GM12801 (cell line): Measurements from ENCODE around the gene RBM20.

Experiments used
- TF ChIP-seq, protein P1 (sequence below): IDR thresholded peaks from one replicate; pipeline ENCODE4 v1.5.1; 2011; ENCODE audit warnings: control low read depth; ENCODE audit not compliant: insufficient read length; ENCODE audit errors: extremely low read depth

The RBM20 gene

DNA sequence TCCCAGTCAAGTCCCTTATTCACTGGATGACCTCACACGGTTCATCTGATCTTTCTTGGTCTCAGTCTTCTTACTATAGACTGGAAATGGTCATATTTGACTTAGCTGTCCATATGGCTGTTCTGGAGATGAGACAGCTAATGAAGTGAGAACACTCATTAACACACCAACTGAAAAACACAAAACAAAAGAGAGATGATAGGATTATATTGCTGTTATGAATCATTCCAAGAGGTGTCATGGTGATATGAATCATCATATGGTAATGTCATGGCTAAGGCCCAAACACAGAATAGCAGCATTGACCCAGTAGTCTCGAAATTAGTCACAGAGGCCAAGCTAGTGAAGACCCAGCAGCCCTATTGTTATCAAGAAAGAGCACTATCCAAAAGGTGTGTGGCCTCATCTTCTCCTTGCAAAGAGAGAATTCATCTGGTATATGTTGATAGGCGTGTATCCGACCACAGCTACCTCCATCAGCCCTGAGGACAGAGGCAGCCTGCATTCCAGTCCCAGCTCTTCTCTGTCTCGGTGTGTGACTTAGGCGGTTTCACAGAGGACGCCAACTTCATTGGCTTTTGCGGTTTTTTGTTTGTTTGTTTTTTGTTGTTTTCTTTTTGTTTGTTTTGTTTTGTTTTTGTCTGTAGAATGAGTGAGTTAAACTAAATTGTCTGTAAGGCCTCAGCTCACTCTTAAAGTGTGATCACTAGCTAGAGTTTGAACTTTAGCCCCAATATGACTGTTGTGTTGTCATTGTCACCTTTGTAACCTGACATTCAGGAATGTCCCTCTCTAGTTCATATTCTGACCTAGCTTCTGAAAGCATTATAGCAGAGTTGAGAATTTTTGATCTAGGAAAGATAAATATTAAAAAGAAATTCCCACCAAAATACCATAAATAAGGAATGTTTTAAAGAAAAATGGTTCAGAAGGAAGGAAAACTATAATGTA lies 130.2 kb downstream of the RBM20 start:
- TF ChIP-seq, protein P1, sequence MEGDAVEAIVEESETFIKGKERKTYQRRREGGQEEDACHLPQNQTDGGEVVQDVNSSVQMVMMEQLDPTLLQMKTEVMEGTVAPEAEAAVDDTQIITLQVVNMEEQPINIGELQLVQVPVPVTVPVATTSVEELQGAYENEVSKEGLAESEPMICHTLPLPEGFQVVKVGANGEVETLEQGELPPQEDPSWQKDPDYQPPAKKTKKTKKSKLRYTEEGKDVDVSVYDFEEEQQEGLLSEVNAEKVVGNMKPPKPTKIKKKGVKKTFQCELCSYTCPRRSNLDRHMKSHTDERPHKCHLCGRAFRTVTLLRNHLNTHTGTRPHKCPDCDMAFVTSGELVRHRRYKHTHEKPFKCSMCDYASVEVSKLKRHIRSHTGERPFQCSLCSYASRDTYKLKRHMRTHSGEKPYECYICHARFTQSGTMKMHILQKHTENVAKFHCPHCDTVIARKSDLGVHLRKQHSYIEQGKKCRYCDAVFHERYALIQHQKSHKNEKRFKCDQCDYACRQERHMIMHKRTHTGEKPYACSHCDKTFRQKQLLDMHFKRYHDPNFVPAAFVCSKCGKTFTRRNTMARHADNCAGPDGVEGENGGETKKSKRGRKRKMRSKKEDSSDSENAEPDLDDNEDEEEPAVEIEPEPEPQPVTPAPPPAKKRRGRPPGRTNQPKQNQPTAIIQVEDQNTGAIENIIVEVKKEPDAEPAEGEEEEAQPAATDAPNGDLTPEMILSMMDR, result no peak

- TF ChIP-seq, protein P1, result no peak
Observed at GRCh38 chr10:110775020-110775375, 130.9 kb downstream of the RBM20 start.

DNA sequence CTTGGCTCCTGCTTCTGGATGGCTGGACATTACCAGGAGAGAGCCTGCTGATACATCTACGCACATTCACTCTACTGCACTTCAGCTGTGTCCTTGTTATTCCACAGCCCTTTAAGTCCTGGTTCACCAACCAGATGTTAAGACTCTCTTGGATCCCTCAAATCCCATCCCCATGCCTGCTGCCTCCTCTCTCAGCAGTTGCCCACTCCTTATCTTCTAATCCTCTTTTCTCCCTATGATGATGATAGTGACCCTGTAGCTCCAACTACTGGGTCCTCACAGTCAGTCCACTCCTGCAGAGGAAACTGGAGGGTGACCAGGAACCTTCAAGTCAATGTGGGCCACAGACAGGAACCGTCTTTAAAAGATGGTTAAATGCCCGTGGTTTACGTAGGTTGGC lies 131.3 kb downstream of the RBM20 start:
- TF ChIP-seq, protein P1, result no peak

- TF ChIP-seq, protein P1, result no peak
Observed at GRCh38 chr10:110777017-110777416, 132.9 kb downstream of the RBM20 start.

GRCh38 chr10:110777661-110778060 lies 133.5 kb downstream of the RBM20 start:
- TF ChIP-seq, protein P1, result no peak

GRCh38 chr10:110778211-110778610 lies 134.1 kb downstream of the RBM20 start:
- TF ChIP-seq, protein P1, result no peak

DNA sequence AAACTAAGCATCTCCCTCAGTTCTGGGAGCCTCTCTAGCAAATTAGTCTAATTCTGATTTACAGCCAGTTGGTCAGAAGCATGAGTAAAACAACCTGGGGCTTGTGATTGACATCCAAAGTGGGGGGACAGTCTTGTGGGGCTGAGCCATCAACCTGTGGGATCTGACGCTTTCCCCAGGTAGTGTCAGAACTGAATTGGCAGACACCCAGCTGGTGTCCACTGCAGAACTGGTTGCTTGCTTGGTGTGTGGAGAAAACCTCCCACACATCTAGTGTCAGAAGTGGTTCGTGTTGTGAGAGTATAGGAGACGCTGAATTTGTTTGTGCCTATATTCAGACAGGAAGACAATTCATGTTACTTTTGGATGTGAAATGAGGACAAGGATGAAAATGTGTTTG lies 135.4 kb downstream of the RBM20 start:
- TF ChIP-seq, protein P1, result no peak
